Osteoblast (primary cell): Measurements from ENCODE around the gene ETNK2. TPM values are rescaled to one million over a fixed set of nuclear protein-coding genes. Genes with fewer than 3 reads are reported as not detected.

Experiments used
- DNase-seq: peaks from one replicate; pipeline ENCODE4 v3.0.0; 2011; ENCODE audit warnings: low spot score, mixed read lengths; ENCODE audit not compliant: insufficient read length; ENCODE audit errors: missing footprints
- H2AFZ ChIP-seq: 2 replicates; pipeline ENCODE4 v1.6.0; 2011; ENCODE audit warnings: mild to moderate bottlenecking, low read length
- H3K27ac ChIP-seq: 2 replicates; pipeline ENCODE4 v1.5.1; 2011; ENCODE audit warnings: mild to moderate bottlenecking, low read depth, low read length, moderate library complexity
- H3K27me3 ChIP-seq: 2 replicates; pipeline ENCODE4 v1.6.0; 2012; ENCODE audit warnings: mild to moderate bottlenecking, control low read depth, inconsistent platforms, low read length, moderate library complexity; ENCODE audit not compliant: insufficient read depth
- H3K36me3 ChIP-seq: 2 replicates; pipeline ENCODE4 v1.5.1; 2011; ENCODE audit warnings: mild to moderate bottlenecking, low read length, control low read depth, moderate library complexity; ENCODE audit not compliant: insufficient read depth
- H3K4me1 ChIP-seq: 2 replicates; pipeline ENCODE4 v1.5.1; 2011; ENCODE audit warnings: mild to moderate bottlenecking, low read length, control low read depth, moderate library complexity; ENCODE audit not compliant: insufficient read depth
- H3K4me2 ChIP-seq: 2 replicates; pipeline ENCODE4 v1.6.0; 2011; ENCODE audit warnings: mild to moderate bottlenecking, low read length; ENCODE audit not compliant: insufficient read depth
- H3K4me3 ChIP-seq: fragments of 200-600 bp; sonication (generic); 3 replicates; pipeline ENCODE4 v1.5.1; 2012; ENCODE audit warnings: mild to moderate bottlenecking, low read length, inconsistent platforms; ENCODE audit not compliant: insufficient read depth
- H3K79me2 ChIP-seq: 2 replicates; pipeline ENCODE4 v1.6.0; 2012; ENCODE audit warnings: mild to moderate bottlenecking, low read length, control low read depth, inconsistent platforms; ENCODE audit not compliant: insufficient read depth
- H3K9me3 ChIP-seq: 2 replicates; pipeline ENCODE4 v1.5.1; 2011; ENCODE audit warnings: low read depth, low read length, control low read depth
- H4K20me1 ChIP-seq: 2 replicates; pipeline ENCODE4 v1.6.0; 2012; ENCODE audit warnings: mild to moderate bottlenecking, low read length, control low read depth; ENCODE audit not compliant: insufficient read depth
- CTCF ChIP-seq: IDR thresholded peaks from 2 replicates; pipeline ENCODE4 v1.5.1; 2011; ENCODE audit warnings: mild to moderate bottlenecking, low read depth, low read length, moderate library complexity; ENCODE audit errors: extremely low read depth
- total RNA-seq: library from RNA; depleted of rRNA; stranded (reverse); fragments of >200 nt; gene quantifications from 2 replicates; pipeline ENCODE4 v1.2.3, GENCODE V29; 2012

ETNK2 gene
- total RNA-seq, 1 donor: 0.72 TPM

- DNase-seq: peak; percentile 55
- no peak for TF ChIP-seq CTCF
- H2AFZ ChIP-seq: no peak overlapping the region
These were observed 43.3 kb downstream of the ETNK2 start for GRCh38 chr1:204108312-204109141.

GRCh38 chr1:204107892-204108291, 44.0 kb downstream of the ETNK2 start:
- no peak overlapping the region for H3K27ac ChIP-seq
- H3K27me3 ChIP-seq: no peaks in the 10 kb centered on the region
- no peak for TF ChIP-seq CTCF
- peaks cover 23% of the 10 kb centered on the region for H3K4me1 ChIP-seq
- H3K36me3 ChIP-seq: no peaks in the 10 kb centered on the region
- H4K20me1 ChIP-seq: peaks cover 7% of the 10 kb centered on the region
- H3K4me2 ChIP-seq: no peak overlapping the region
- no peaks in the 10 kb centered on the region for H3K9me3 ChIP-seq
- no peak for DNase-seq
- no peak overlapping the region for H3K4me3 ChIP-seq
- no peak overlapping the region for H2AFZ ChIP-seq
- no peaks in the 10 kb centered on the region for H3K79me2 ChIP-seq

More at GRCh38 chr1:204108312-204109141, 43.3 kb downstream of the ETNK2 start:
- H3K27me3 ChIP-seq: no peaks in the 10 kb centered on the region
- H3K4me3 ChIP-seq: no peak overlapping the region
- no peaks in the 10 kb centered on the region for H3K79me2 ChIP-seq
- H4K20me1 ChIP-seq: peaks cover 7% of the 10 kb centered on the region
- no peak overlapping the region for H3K4me2 ChIP-seq
- no peaks in the 10 kb centered on the region for H3K36me3 ChIP-seq
- H3K27ac ChIP-seq: no peak overlapping the region
- H3K9me3 ChIP-seq: no peaks in the 10 kb centered on the region
- H3K4me1 ChIP-seq: peaks cover 22% of the 10 kb centered on the region

GRCh38 chr1:204106825-204107224, 45.0 kb downstream of the ETNK2 start:
- H3K36me3 ChIP-seq: no peaks in the 10 kb centered on the region
- no peaks in the 10 kb centered on the region for H3K9me3 ChIP-seq
- peaks cover 29% of the 10 kb centered on the region for H3K4me1 ChIP-seq
- no peak overlapping the region for H3K4me2 ChIP-seq
- DNase-seq: peak; percentile 47
- H4K20me1 ChIP-seq: peaks cover 7% of the 10 kb centered on the region
- H3K27me3 ChIP-seq: no peaks in the 10 kb centered on the region
- no peak overlapping the region for H2AFZ ChIP-seq
- H3K27ac ChIP-seq: no peak overlapping the region
- TF ChIP-seq CTCF: no peak
- H3K79me2 ChIP-seq: peaks cover 5% of the 10 kb centered on the region
- no peak overlapping the region for H3K4me3 ChIP-seq

GRCh38 chr1:204105131-204105515, 46.7 kb downstream of the ETNK2 start:
- Histone ChIP-seq H4K20me1 (peaks cover 7% of the 10 kb centered on the region), H3K9me3 (no peaks in the 10 kb centered on the region), H2AFZ (no peak overlapping the region), H3K27me3 (no peaks in the 10 kb centered on the region), H3K4me3 (no peak overlapping the region), H3K79me2 (peaks cover 10% of the 10 kb centered on the region), H3K27ac (no peak overlapping the region), H3K4me1 (peaks cover 29% of the 10 kb centered on the region), H3K36me3 (no peaks in the 10 kb centered on the region), H3K4me2 (no peak overlapping the region)
- TF ChIP-seq CTCF: no peak
- DNase-seq: no peak
